GM19452 (cell line): Measurements from ENCODE around the gene ACY1.
A peak's percentile ranks its signal among the peaks of the same experiment; 100 is the strongest.

ENCODE experiments used
- ATAC-seq: cut with Tn5 transposase; IDR thresholded peaks from one replicate; pipeline ENCODE4 v1.9.1; 2021; ENCODE audit not compliant: unreplicated experiment

The ACY1 gene

DNA sequence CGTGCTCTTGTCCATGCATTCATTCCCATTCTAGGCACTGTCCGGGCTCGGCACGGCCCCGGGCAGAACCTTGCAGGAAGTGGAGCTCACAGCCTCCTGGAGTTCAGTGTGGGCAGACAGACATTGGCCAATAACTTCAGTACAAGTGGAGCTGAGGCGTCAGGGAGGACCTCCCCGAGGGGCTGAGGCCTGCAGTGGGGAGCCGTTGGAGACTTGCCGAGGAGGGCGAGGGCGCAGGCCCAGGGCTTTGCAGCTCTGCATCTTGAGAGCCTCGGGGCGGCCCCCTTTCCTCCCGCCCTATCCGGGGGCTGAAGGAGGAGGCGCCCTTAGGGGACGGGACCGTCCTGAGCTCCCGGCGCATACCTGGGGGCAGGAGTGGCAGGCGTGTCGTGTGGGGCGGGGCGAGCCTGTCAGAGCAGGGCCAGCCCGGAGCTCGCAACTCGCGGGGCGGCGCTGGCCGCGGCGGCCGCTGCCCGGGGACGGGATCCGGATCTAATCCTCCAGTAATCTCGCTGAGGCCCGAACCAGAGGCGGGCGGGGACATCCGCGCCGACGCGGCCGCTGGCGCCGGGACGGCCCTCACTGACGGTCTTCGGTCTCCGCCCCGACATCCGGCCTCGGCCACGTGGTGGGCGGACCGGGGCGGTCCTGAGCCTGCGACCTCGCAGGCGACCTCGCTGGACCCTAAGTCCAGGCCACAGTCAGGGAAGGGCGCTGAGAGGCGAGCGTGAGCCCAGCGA lies at the start of gene ACY1:
Gene ACY1, plus strand, starts transcription at position 698 of the 740 bp plus-strand sequence. CDS start 530 bp downstream, outside the sequence.
- ATAC-seq = peak; percentile 79

DNA sequence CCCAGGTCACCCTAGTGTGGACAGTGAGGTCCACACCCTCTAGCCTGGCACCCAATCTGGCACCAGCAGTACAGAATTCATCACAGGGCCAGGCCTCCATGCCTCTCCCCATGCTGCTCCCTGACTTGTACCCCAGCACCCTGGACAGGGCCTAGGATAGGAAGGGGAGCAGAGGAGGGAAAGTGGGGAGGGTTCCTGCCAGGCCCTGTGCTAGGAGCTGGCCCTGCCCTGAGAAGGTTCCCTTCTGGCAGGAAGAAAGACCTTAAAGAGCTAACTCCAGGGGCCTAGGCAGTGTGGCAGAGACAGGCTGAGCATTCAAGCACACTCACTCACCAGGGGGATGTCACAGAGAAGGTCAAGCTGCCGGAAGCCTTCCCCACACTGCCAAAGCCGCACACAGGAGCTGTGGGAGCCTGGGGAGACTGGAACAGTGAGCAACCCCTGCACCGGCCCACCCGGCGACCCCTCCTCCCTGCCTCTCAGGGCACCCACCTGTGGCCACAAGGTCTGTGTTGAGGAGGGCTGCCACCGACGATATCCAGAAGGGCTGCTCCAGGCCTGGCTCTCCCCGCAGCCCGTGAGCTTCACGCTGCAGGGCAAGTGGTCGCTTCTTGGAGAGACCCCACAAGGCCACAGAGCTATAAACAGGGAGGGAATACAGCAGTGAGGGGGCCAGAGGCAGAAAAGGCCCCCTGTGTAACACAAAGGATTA lies 49.0 kb upstream of the ACY1 start:
- ATAC-seq = no peak

DNA sequence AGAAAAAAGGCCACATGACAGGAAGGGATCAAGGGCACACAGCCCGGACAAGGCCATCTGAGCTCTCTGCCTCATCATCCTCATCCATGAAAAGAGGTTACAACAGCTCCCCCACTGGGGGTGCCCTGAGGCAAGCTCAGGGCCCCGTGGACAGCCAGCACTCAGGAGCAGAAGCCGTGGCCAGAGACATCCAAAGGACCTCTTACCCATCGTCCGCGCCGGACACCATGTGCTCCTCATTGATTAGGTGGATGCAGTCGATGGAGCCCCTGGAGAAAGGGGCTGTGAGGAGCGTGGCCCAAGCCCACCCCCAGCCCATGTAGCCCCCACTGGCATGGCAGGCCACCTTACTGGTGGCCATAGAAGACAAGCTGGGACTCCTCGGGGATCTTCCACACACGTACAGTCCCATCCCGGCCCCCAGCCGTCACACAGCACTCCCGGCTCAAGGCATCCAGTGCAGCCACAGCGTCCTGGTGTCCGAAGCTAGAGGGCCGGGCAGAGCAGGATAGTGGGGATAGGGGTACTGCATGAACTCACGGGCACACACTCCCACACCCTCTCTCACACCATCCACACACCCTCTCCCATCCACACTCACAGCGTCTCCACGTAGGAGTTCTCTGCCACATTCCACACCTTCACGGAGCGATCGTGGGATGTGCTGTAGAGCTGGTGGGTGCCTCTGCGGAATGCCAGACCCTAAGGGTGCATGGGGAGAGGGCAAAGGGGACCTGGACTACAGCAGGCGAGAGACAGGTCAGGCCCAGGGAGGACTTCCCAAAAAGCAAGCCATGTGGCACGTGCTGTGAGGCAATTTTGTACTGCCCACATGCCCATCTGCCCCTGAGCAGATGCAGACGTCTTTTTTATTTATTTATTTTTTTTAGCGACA lies 48.1 kb upstream of the ACY1 start:
- ATAC-seq = no peak

DNA sequence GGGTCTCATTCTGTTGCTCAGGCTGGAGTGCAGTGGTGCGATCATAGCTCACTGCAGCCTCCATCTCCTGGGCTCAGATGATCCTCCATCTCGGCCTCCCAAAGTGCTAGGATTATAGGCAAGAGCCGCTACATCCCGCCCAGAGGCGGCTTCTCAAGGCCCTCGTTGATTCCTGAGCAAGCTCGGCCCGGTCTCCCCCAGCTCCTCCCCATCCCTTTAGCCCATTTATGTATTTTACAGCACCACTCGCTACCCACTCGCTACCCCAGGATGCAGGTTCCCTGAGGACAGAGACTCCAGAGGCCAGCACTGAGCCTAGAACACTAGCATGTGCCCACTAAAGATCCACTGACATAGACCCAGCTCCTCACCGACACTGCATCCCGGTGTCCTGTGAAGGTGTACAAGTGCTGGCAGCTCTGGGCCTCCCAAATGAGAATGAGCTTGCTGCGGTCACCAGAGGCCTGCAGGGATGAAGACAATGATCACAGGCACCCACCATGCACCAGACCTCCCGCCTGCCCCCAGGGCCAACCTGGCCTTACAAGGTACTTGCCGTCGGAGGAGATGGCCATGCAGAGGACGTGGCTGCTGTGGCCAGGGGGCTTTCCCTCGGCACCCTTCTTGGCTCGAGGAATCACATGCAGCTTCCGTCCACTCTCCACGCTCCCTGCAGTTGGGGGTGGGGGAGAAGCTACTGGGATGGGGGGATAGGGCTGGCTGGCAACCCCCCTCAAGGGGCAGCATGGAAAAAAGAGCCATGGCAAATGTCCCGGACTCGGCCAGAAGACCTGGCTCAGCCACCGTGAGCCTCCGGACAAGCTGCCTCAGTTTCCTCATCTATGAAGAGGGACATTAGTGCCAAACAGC lies 47.2 kb upstream of the ACY1 start:
- no peak for ATAC-seq

DNA sequence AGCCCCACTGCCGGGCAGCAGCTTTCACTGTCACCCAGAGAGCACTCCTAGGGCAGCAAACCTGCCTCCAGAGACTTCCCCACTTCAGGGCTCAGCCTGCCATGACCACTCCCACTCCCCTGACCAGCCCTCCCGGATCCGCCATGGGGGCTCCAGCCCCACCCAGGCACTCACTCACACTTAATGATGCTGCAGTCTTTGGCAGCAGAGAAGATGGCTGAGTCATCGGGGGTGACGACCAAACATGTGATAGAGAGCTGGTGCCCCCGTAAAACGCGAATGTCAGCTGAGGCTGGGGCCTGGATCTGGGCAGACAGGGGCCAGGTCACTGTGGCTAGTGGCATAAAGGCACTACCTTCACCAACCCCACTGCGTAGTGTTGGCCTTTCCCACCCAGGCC lies 46.3 kb upstream of the ACY1 start:
- no peak for ATAC-seq

DNA sequence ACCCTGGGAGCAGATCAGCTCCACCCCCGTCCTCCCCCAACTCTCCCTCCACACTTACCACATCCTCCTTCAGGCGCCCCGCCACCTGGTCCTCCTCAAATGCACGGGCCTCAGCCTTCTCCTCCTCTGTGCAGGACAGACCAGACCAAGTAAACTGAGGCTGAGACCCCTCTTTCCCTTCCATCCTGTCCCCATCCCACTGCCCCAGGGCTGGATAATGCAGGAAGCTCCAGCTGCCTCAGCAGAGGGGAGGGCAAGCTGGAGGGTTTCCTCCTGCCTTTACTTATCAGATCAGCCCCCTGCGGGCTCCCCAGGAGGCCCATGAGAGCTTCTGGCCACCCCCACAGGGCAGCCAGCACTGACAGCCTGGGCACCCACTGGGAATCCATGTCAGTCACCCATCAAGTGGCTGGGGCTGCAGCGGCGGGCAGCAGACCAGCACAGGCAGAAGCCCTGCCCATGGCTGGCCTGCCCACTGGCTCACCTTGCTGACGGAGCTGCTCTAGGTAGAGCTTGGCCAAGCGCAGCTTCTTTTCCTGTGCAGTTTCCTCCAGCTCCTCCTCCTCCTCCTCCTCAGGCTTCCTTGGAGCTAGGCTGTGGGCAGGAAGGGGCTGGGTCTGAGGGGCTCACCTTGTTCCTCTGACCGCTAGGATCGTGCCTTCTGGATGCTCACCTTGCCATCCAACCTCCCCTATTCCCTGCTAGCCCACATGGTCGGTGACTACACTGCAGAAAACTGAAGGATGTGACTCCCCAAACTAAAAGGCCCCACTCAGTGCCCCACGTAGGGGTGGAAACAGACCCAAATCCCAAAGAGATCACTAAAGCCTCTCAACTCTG lies 45.5 kb upstream of the ACY1 start:
- no peak for ATAC-seq

DNA sequence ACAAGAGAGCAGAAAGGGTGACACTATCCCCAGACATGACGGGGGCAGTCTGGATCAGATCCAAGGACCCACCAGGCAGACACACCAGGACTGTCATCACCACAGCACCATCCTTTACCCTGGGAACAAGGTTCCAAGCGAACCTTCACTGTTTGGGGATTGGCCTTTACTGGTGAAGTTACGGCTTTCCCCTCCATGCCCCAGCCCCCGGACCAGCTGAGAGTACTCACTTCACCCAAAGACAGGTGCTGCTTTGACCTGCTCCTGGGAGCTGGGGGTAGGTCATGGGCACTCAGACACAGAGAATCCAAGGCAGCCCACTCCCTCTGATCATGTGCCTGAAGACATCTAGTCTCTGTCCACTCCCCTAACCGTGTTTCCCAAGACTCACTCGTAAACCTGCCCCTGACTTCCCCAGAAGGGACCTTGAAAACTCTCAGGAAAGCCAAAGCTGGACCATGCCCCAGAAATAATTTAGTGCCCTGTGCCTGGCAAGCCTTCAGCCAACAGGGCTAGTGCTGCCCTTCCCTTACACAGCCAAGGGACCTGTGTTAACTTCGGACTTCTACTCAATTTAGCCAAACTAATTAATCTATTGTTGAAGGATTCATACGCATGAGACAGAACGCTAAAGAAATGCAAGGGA lies 44.4 kb upstream of the ACY1 start:
- no peak for ATAC-seq

DNA sequence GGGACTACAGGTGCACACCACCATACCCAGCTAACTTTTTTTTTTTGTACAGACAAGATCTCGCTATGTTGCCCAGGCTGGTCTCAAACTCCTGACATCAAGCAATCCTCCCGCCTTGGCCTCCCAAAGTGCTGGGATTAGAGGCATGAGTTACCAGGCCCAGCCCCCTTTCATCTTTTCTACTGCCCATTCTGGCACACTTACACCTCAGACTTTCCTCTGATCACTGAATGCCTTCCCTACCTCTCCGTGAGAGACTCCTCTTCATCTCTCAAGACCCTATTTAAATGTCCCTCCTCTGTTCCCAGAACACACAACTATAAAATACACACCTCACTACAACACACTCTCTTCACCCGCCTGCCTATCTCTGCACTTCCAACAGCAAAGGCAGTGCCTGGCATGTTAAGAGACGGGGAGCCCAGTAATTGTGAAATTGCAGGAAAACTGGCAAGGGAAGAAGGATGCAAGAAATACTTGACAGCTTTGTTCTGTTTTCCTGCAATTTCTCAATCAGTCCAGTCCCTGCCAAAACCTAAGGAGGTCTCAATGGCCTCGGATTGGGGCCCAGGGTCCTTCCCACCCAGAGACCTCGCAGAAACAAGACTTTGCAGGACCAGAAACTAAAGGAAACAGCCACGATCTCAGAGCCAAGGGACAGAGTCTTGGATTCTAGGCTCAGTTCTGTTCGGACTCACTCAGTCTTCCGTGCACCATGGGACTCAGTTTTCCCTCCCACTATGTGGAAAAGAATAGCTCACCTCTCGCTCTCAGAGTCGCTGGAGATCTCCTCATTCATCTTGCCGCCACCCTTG lies 42.5 kb upstream of the ACY1 start:
- no peak for ATAC-seq

DNA sequence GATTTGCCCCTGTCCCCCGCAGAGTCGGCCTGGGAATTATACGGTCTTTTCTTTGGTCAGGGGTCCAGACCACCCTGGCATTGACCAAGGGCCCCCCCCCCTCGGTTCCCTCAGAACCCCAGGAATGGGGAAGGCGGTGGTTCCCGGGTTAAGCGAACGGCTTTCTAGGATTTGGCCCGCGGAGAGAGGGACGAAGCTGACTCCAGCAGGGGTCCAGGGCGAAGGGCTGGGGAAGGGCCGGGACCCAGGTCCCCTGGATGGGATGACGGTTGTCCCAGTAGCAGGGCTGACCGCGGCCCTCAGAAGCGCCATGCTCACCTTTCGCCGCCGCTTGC lies 41.9 kb upstream of the ACY1 start:
- ATAC-seq = no peak

DNA sequence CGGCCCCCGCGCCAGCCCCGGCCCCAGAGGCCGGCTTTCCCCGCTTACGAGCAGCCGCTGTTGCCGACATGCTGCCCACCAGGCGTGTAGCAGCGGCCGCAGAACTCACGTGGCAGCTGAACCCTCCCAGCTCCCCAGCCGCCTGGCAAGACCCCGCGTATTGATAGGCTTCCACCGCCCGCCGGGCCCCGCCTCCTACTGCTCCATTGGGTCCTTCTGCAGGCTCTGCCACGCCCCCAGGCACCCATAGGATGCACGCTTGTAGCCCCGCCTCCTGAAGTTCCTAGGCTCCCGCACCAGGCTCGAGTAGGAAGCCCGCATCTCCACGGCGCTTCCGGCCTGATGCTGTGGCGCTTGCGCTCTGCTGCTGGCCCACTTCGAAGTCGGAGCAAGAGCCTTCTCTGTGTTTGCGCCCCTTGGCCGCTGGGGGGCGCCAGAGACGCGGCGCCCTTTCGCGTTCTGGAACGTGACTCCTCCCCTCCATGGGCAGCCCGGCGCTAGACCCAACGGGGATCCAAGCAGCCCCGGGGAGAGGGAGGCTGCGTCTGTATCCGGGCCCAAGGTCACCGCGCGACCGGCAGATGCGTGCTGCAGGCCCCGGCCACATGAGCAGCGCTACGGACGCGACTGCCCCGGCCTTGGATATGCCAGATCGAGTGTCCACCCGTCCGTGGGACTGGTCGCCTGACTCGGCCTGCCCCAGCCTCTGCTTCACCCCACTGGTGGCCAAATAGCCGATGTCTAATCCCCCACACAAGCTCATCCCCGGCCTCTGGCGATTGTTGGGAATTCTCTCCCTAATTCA lies 41.3 kb upstream of the ACY1 start, which contains the start of the genes PARP3 and RRP9:
Gene PARP3, plus strand, starts transcription at position 566 of the 805 bp plus-strand sequence. CDS start 993 bp downstream, outside the sequence.
Gene RRP9, minus strand, starts transcription at position 107 of the 805 bp plus-strand sequence. Its CDS starts 37 bp downstream, at position 70.
- ATAC-seq = peak; percentile 92

DNA sequence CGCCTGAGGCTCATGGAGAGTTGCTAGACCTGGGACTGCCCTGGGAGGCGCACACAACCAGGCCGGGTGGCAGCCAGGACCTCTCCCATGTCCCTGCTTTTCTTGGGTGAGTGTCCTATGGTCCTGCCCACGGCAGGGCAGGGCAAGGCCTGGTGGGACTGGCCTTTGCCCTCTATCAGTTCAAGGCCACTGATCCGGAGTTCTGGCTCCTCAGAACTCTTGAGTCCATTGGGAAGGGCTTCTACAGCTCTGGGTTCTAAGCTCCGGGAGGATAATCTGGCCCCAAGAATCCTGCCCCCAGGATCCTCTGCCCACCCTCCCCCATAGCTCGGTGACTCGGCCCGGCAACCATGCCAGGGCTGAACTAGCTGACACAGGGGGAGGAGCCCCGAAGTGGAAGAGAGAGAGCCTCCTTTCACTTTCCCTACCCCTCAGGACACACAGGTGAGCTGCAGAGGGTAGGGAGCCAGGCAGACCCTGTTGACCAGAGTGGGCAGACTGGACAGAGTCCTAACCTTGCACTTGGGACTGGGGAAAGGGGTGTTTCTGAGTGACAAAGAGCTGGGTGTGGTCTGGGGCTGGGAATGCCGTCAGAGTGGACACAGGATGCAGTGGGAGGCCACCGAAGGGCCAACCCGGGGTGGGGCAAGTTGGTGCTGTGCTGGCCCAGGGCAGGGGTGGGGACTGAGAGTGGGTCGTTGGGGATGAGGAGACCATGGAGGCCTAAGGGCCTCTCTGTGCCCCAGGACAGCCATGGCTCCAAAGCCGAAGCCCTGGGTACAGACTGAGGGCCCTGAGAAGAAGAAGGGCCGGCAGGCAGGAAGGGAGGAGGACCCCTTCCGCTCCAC lies 40.5 kb upstream of the ACY1 start:
- no peak for ATAC-seq

DNA sequence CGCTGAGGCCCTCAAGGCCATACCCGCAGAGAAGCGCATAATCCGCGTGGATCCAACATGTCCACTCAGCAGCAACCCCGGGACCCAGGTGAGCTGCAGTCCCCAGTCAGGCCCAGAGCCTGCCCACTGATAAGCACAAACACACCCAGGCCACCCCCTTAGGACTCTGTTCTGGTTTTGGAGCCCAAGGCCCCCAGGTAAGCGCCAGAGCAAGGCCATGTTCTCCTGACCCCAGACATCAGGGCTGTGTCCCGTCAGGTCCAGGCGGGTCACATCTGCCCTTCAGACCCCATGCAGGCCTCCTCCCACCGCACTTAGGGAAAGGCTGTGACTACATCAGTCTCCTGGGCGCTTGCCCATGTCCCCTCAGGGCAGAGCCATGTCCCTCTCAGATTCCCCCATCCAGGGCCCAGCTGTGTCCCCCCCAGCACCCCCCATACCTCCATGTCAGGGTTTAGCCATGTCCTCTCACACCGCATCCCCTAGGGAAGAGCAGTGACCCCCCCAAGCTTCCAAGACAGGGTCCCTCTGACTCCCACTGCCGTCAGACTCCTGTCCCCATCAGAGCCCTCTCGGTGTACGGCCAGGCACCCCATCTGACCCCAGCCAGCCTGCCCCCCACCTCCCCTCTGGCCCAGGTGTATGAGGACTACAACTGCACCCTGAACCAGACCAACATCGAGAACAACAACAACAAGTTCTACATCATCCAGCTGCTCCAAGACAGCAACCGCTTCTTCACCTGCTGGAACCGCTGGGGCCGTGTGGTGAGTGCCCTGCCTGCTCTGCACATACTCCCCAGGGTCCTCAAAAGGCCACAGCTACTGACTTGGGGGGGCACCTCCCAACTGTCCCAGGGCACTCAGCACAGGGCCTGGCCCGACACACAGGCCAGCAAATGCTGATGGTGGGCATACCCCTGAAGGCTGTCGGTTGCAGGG lies 39.6 kb upstream of the ACY1 start:
- no peak for ATAC-seq

DNA sequence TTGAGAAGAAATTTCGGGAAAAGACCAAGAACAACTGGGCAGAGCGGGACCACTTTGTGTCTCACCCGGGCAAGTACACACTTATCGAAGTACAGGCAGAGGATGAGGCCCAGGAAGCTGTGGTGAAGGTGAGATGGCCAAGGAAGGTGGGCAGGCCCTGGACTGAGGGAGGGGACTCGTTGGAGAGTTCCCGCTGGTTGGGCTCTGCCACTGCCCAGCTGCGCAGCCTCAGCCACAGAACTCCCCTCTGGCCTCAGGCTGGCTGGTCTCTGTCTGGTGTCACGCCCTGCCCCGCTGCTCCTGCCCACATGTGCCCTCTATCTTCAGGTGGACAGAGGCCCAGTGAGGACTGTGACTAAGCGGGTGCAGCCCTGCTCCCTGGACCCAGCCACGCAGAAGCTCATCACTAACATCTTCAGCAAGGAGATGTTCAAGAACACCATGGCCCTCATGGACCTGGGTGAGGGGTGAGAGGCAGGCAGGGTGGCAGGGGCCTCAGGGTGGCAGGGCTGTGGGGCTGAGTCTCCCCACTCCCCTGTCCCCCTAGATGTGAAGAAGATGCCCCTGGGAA lies 38.8 kb upstream of the ACY1 start:
- ATAC-seq = no peak

DNA sequence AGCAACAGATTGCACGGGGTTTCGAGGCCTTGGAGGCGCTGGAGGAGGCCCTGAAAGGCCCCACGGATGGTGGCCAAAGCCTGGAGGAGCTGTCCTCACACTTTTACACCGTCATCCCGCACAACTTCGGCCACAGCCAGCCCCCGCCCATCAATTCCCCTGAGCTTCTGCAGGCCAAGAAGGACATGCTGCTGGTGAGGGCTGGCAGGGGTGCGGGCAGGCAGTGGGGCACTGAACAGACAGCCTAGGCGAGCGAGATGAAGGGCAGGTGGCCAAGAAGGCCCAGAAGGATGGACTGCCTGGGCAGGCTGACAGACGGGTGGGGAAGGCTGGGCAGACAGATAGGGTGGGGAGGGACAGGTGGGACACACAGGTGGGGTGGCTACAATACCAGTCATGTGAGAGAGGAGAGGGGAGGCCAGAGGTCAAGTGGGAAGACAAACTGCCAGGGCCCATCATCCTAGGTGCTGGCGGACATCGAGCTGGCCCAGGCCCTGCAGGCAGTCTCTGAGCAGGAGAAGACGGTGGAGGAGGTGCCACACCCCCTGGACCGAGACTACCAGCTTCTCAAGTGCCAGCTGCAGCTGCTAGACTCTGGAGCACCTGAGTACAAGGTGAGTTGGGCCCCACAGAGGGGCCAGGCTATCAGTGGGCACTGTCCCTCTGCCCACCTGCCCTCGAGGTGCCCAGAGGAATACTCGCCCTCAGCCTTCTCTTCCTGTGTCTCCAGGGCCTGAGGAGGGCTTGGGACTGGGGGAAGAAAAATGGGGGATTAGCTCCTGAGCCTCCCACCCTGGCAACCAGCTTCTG lies 38.1 kb upstream of the ACY1 start:
- ATAC-seq = no peak
